Measurements from ENCODE around the gene SPOCK3.

SPOCK3 gene

GRCh38 chr4:166930464-166930863 lies 303.8 kb downstream of the SPOCK3 start:
- no peaks in the 10 kb centered on the region for H3K27me3 Mint-ChIP-seq (ENCODE audit: low read depth, poor library complexity)
- H3K4me3 Mint-ChIP-seq, result no peak overlapping the region
- DNase-seq, result no peak
- no peak overlapping the region for H3K27ac Mint-ChIP-seq
- H3K9me3 Mint-ChIP-seq, result no peaks in the 10 kb centered on the region
- no peaks in the 10 kb centered on the region for H3K36me3 Mint-ChIP-seq (ENCODE audit: low read depth)
- no peak for TF ChIP-seq CTCF (IDR thresholded peaks at IDR 0.05)
- no peaks in the 10 kb centered on the region for H3K4me1 Mint-ChIP-seq

- peak overlapping the region; percentile 4 for H3K27ac Mint-ChIP-seq
- no peak overlapping the region for H3K4me3 Mint-ChIP-seq
- H3K27me3 Mint-ChIP-seq (ENCODE audit: low read depth, poor library complexity), result no peaks in the 10 kb centered on the region
- H3K36me3 Mint-ChIP-seq (ENCODE audit: low read depth), result no peaks in the 10 kb centered on the region
- H3K9me3 Mint-ChIP-seq, result no peaks in the 10 kb centered on the region
- no peak for DNase-seq
- H3K4me1 Mint-ChIP-seq, result no peaks in the 10 kb centered on the region
- no peak for TF ChIP-seq CTCF (IDR thresholded peaks at IDR 0.05)
Measured at GRCh38 chr4:166924424-166924823, 309.9 kb downstream of the SPOCK3 start.

GRCh38 chr4:166913926-166914325 lies 320.4 kb downstream of the SPOCK3 start:
- H3K4me3 Mint-ChIP-seq, result no peak overlapping the region
- H3K36me3 Mint-ChIP-seq (ENCODE audit: low read depth), result no peaks in the 10 kb centered on the region
- no peak for DNase-seq
- no peaks in the 10 kb centered on the region for H3K9me3 Mint-ChIP-seq
- H3K27me3 Mint-ChIP-seq (ENCODE audit: low read depth, poor library complexity), result no peaks in the 10 kb centered on the region
- H3K27ac Mint-ChIP-seq, result no peak overlapping the region
- H3K4me1 Mint-ChIP-seq, result no peaks in the 10 kb centered on the region
- no peak for TF ChIP-seq CTCF (IDR thresholded peaks at IDR 0.05)

- no peak overlapping the region for H3K27ac Mint-ChIP-seq
- H3K4me1 Mint-ChIP-seq, result no peaks in the 10 kb centered on the region
- no peaks in the 10 kb centered on the region for H3K9me3 Mint-ChIP-seq
- no peaks in the 10 kb centered on the region for H3K36me3 Mint-ChIP-seq (ENCODE audit: low read depth)
- DNase-seq, result no peak
- no peak overlapping the region for H3K4me3 Mint-ChIP-seq
- H3K27me3 Mint-ChIP-seq (ENCODE audit: low read depth, poor library complexity), result peaks cover 3% of the 10 kb centered on the region
- no peak for TF ChIP-seq CTCF (IDR thresholded peaks at IDR 0.05)
Measured at GRCh38 chr4:166903408-166903807, 330.9 kb downstream of the SPOCK3 start.

- H3K4me1 Mint-ChIP-seq, result no peaks in the 10 kb centered on the region
- H3K36me3 Mint-ChIP-seq (ENCODE audit: low read depth), result no peaks in the 10 kb centered on the region
- no peaks in the 10 kb centered on the region for H3K9me3 Mint-ChIP-seq
- H3K4me3 Mint-ChIP-seq, result no peak overlapping the region
- H3K27me3 Mint-ChIP-seq (ENCODE audit: low read depth, poor library complexity), result peaks cover 3% of the 10 kb centered on the region
- H3K27ac Mint-ChIP-seq, result no peak overlapping the region
- no peak for TF ChIP-seq CTCF (IDR thresholded peaks at IDR 0.05)
- DNase-seq, result no peak
Measured at GRCh38 chr4:166902941-166903340, 331.4 kb downstream of the SPOCK3 start.

GRCh38 chr4:166896254-166896653 lies 338.0 kb downstream of the SPOCK3 start:
- Mint-ChIP-seq H3K27ac (no peak overlapping the region), H3K9me3 (no peaks in the 10 kb centered on the region), H3K36me3 (ENCODE audit: low read depth) (no peaks in the 10 kb centered on the region), H3K4me3 (no peak overlapping the region), H3K4me1 (peaks cover 5% of the 10 kb centered on the region), H3K27me3 (ENCODE audit: low read depth, poor library complexity) (no peaks in the 10 kb centered on the region)
- no peak for TF ChIP-seq CTCF (IDR thresholded peaks at IDR 0.05)
- DNase-seq, result no peak
